Measurements from ENCODE around the gene POLQ. TPM values are rescaled to one million over a fixed set of nuclear protein-coding genes. Genes with fewer than 3 reads are reported as not detected.
"Not testable (repeated sequence)": the region's sequence is repeated elsewhere in the genome, so short reads cannot be mapped to it uniquely, and the experiment has no call there.

The POLQ gene
- total RNA-seq = 0.45 and 3.8 TPM in 2 replicates

DNA sequence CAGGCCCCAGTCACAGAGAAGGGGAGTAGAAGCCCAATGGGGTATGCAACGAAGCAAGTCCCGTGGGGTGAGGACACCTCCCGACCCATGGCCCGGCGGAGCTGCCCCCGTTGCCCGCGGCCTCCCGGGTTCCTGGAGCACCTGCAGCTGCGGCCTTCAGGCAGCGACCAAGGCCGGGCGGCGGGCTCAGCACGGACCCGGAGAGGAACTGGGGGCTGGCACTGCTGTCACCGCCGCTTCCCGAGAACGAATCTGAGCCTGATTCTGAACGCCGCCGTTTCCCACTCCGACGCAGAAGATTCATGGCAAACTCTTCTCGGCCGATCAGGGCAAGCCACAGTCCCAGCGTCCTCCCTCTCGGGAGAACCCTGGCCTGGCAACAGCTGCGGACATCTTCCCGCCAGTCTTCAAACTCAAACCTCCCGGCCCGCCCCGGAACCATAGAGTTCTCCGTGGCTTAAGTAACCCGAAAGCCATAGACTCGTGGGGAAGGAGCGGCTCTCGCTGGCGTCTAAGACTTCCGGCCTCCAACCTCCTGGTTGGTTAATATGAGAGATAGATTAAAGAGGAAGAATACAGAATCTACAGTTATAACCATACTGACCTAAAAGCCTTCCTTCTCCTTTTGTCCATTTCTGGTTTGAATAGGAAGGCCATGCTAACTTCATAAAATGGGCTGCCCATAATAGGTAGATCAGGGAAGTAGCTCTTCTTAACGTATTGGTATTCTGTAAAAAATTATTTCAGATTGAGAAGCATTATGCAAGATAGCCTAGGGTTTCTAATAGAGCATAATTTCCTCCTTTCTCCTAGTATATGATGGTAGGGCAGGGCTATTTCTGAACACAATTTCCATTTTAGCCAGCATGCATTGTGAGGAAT lies at the start of gene POLQ:
Gene POLQ, minus strand, starts transcription at position 415 of the 882 bp plus-strand sequence. Its CDS starts 111 bp downstream, at position 304.
- DNase-seq (ENCODE audit: low read depth) = peak; percentile 91

DNA sequence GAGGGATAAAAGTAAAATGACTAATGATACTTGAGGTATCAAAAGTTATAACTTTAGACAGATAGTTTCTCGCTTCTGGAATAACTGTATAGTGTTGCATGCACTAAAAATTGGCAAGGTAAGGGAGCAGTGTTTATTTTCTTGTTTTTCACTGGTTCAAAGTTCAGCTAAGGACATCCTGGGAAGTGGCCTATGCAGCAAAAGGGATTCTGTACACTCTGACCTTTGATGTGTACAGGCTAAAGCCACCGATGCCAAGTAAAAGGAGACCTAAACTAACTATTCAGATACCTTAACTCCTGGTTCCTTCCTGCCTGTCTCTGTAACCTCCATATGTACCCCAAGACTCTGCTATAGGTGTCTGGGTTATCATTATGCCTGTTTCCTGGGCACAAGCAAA lies 49.1 kb upstream of the POLQ start:
- no peak for DNase-seq (ENCODE audit: low read depth)

DNA sequence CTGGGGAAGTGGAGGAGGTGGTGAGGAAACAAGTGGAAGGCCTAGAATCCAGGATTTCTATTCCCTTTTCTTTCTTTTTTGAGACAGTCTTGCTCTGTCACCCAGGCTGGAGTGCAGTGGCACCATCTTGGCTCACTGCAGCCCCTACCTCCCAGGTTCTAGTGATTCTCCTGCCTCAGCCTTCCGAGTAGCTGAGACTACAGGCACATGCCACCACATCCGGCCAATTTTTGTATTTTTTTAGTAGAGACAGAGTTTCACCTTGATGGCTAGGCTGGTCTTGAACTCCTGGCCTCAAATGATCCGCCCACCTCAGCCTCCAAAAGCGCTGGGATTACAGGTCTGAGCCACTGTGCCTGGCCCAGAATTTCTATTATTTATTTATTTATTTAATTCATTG lies 48.0 kb upstream of the POLQ start:
- not testable (repeated sequence) for DNase-seq (ENCODE audit: low read depth)

DNA sequence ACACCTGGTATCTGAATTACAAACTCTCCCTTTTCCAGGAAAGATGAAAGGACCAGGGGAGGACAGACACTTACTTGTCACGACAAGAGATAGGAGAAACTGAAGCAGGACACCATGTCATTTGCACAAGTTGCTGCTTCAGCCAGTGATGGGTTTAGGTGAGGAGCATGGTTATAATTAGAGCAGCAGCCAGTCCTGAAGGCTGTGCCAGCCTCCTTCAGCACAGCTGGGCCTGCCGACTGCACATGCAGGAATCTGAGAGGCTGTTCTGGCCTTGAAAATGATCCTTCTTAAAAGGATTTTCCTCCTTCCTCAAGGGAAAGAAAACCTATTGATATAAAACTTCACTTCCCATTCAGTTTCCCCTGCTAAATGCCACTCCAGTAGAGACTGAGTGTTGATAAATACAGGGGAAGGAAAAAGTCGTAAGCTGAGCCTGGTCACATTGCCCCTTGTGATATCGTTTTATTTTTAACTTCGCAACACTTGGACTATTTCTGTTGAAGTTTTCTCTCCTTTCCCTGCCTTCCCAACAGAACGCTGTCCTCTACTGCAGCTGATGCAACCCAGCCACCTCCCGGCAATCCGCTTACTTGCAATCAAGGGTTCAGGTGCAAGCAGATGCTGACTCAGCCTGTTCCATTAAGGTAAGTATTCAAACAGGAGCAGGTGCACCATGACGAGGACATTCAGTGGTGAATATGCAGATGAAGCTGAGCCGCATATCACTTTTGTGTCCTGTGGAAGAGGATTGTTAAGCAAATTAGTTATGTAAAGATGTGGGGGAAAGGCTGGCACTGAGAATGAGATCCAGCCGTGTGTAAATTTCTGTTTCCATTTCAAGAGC lies 47.3 kb upstream of the POLQ start, which contains the start of gene FBXO40:
Gene FBXO40, plus strand, starts transcription at position 524 of the 847 bp plus-strand sequence. CDS start 27,197 bp downstream, outside the sequence.
- peak; percentile 31 for DNase-seq (ENCODE audit: low read depth)

DNA sequence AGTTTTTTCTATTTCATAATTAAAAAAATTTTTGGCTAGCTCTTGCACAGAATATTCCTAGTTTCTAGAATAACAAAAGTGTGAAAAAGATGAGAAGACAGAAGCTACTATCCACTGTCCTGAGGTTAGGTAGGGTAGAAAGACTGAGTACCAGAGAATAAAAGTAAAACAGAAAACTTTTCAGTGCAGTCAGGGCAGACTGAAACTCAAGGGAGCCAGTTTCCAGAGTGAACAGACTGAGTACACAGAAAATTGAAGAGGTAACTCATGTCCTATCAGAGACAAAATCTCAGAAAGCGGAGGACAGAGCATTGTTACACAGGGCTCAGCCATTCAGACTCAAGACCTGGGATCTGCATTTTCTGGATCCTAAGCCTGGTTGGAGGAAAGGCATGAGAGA lies 38.6 kb upstream of the POLQ start:
- no peak for DNase-seq (ENCODE audit: low read depth)

DNA sequence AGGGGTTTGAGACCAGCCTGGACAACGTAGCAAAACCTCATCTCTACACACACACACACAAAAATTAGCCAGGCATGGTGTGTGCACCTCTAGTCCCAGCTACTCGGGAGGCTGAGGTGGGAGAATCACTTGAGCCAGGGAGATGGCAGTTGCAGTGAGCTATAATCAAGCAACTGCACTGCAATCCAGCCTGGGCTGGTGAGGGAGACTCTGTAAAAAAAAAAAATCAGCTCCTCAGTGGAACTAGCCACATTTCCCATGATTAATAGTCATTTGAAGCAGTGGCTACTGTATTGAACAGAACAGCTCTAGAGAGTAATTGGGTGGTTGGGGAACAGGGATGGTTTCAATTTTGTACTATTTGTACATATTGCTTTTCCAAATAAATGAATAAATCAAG lies 35.9 kb upstream of the POLQ start:
- DNase-seq (ENCODE audit: low read depth) = no peak

DNA sequence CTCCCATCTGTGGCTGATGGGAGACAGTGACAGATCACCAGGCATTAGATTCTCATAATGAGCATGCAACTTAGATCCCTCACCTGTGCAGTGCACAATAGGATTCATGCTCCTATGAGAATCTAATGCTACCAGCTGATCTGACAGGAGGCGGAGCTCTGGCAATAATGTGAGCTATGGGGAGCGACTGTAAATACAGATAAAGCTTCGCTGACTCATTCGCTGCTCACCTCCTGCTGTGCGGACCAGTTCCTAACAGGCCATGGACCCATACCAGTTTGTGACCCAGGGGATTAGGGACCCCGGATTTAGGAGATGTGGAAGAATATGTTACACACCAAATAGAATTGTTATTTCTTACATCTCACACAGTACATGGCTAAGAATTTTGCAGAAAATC lies 28.7 kb upstream of the POLQ start:
- no peak for DNase-seq (ENCODE audit: low read depth)

DNA sequence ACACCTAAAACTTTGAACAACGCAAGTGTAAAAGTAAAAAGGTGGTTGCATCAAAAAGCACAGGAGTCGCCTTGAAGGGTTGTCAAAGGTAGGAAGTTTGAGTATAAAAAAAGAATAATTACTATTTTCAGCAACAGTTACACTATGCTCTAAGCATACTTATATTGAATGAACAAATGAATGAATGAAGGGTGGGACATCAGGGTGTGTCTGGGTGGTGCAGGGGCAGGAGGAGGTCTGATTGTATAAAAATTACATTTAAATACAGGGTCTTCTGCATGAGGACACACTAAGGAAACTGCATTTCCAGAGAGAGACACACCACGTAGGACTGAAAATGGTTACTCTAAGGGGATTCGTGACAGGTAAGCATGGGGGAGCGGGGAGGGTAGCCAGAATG lies 21.9 kb upstream of the POLQ start, which contains the start of gene ARGFX:
Gene ARGFX, plus strand, starts transcription at position 301 of the 400 bp plus-strand sequence. CDS start 2,765 bp downstream, outside the sequence.
- no peak for DNase-seq (ENCODE audit: low read depth)

DNA sequence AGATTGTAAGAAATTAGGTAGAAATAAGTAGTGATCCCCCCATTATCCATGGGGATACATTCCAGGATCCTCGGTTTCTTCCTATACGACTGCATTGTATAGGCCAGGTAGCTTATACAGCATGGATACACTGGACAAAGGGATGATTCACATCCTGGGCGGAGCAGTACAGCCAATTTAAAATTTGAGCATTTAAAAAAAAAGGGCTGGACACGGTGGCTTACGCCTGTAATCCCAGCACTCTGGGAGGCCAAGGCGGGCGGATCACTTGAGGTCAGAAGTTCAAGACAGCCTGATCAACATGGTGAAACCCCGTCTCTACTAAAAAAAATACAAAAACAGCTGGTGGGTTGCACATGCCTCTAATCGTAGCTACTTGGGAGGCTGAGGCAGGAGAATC lies 21.0 kb upstream of the POLQ start:
- DNase-seq (ENCODE audit: low read depth) = no peak

DNA sequence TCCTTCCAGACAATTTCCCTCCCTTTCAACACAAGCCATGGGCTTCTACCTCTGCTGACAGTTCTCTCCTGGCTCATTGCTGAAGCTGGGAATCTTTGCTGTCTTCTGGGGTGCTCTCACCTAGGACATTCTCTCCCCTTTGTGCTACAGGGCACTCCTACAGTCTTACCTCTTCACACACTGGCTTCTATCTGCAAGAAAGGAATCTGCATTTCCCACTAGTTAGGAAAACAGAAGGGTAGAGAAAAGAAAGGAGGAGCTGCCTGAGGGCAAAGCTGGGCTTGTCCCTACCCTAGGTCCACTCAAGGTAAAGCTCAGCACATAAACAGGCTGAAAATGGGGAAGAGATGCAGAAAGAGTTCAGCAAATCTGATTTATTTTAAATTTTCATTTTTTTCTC lies 16.4 kb upstream of the POLQ start:
- DNase-seq (ENCODE audit: low read depth) = no peak

DNA sequence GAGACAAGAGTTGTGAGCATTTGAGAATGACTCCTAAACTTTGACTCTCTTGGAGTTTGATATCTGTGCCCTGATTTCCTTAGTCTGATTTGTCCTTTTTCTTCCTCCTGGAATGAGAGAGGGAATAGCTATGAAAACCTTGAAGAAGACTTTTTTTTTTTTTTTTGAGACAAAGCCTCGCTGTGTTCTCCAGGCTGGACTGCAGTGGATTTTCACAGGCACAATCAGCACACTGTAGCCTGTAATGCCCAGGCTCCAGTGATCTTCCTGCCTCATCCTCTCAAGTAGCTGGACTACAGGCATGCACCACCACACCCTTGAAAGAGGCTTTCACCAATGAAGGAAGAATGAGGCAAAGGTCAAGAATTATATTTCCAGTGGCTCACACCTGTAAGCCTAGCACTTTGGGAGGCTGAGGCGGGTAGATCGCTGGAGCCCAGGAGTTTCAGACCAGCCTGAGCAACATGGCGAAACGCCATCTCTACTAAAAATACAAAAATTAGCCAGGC lies 11.7 kb upstream of the POLQ start:
- DNase-seq (ENCODE audit: low read depth) = no peak

DNA sequence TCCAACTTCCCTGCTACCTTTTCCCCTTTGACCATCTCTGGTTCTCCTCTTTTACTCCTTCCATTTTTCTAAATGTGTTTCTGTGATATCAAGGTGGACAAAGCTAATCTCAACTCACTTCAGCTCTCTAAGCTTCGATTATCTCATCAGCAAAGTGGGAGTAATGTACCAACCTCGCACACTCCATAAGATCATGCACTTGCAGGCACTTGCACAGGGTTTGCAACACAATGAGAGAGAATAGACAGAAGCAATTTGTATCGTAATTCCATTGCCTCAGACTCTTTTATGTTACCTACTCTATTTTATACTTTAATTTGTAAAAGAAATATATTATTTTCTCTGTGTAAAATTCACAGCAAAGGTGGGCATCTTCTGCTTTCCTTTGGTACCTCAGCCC lies 7.0 kb upstream of the POLQ start:
- DNase-seq (ENCODE audit: low read depth) = no peak

DNA sequence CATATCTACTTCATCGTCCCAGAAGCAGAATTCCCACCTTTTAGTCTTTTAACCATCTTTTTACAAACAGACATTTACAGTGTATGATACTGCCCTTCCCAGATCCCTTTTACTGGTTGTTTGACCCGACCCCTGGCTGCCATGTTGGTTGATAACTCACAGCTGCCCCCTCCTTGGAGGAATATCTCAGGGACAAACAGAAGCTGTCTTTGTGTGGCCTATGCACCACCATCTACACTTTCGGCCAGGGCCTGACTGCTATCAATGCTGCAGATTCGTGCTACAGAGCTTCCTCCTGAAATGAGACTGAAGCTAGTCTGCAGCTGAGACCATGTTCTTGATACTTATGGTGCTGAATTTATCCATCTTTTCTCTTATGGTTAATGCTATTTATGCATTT lies 6.6 kb upstream of the POLQ start:
- no peak for DNase-seq (ENCODE audit: low read depth)

DNA sequence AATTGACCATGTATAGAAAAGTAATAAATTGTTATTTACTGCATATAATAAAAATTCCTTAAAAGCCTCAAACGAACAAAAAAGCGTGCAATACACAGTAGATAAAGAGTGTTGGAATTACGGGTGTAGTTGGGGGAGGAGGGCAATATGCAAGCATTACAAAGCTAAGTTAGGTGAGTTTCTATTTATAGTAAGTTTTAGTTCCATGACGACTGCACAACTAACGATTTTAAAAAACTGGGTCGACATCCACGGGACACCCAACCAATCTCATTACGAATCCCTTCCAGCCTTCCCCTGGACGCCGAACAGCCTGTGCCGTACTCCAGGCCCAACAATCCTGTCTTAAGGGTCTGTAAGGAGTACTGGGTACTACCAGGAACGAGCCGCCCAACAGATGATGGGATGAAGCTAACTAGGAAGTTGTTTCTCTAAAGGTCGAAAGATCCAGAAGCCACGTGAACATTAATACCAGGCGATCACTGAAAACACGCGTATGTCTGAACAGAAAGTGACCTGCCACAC lies 677 bp downstream of the POLQ start:
- no peak for DNase-seq (ENCODE audit: low read depth)

DNA sequence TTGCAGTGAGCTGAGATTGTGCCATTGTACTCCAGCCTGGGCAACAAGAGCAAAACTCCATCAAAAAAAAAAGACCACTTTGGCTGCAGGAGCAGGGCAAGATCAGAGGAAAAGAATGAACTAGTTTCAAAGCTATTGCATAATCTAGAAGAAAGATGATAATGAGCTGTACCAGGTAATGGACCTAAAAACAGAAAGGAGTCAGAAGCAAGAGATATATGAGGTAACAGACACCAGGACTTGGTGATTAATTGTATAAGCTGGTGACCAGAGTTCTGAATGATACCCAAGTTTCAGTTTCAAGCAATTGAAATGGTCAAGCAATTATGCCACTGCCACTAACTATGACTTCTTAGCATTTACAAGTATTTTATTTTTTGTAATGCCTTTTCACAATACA lies 2.9 kb downstream of the POLQ start:
- peak; percentile 21 for DNase-seq (ENCODE audit: low read depth)

DNA sequence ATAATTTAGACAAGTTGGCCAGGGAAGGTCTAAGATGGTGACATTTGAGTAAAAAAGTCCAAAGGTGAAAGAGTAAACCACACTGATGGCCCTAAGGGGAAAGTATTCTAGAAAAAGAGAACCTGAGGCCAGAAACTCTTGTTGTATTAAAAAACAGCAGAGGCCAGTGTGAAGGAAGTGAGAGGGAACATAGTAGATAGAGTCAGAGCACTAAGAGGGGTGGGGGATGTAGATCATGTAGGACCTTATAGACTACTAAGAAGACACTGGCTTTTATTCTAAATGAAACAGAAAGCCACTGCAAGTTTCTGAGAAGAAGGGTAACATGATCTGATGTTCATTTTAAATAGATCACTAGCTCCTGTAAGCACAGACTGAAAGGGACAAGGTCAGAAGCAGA lies 14.5 kb downstream of the POLQ start:
- no peak for DNase-seq (ENCODE audit: low read depth)

DNA sequence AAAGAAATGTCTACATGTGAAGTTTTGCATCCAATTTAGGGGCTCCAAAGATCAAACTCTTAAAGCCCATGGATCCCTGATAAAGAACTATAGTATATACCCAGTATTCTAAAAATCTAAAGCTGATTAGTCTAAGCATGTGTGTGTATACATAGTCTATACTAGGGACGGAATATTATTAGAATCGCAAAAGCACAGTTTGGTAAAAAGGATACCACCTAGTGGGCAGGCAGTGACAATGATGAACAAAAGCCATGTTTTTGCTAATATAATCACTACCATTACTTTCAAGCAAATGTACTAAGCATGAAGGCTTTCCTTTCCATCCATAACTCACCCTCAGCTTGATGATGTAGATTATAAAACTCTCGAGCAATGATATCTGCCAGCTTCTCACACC lies 16.5 kb downstream of the POLQ start:
- peak; percentile 29 for DNase-seq (ENCODE audit: low read depth)

DNA sequence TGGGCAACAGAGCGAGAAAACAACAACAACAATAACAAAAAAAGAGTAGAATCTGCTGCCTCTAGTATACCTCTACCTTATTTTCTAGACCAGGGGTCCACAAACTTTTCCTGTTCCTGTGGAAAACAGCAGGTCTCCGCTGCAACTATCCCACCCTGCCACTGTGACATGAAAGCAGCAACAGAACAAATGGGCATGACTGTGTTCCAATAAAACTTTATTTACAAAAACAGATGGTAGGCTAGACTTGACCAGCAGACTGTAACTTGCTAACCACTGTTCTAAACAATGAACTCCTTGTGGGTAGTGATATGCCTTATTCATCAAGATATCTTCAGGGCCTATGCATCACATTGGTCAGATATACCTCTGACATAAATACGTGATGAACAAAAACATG lies 25.3 kb downstream of the POLQ start:
- DNase-seq (ENCODE audit: low read depth) = no peak

DNA sequence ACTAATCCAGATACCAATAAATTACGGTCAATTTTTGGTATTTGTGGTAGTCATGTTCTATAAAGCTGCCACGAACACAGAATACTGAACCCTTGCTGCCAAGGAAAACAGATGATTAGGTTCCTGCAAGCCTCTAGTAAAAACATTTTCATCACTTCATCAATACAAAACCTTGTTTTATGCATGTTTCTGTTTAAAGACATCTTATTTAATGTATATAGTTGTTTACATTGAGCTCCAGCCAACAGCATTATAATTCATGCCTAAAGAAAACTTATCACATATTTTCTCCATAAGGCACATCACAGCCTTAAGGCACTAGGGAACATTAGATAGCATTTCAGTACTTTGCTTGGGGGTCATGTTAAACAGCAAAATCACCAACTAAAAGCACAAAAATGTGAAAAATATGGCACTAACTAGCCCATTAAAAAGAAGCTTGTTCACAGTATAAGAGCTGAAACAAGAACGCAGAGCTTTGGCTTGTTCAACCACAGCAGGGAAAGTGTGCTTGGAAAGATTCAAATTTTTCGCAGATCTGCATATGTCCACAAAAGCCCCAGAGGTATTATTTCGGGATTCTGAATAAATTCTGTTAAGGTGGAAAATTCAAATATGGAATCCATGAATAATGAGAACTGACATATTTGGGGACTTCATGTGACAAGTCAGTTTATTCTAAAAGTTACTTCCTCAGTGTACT lies 27.7 kb downstream of the POLQ start:
- DNase-seq (ENCODE audit: low read depth) = no peak

DNA sequence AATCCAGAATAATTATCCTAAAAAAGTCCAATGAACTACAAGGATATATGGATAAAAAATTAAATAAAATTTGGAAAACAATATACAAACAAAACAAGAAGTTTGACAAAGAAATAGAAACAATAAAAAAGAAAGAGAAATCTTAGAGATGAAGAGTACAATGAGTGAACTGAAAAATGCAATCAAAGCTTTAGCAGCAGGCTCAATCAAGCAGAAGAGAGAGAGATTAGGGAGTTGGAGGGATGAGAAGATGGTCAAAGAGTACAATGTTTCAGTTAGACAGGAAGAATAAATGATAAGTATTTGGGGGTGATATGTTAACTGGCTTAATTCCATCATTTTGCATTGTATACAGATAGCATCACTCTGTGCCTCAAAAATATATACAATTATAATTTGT lies 29.9 kb downstream of the POLQ start:
- DNase-seq (ENCODE audit: low read depth) = no peak

DNA sequence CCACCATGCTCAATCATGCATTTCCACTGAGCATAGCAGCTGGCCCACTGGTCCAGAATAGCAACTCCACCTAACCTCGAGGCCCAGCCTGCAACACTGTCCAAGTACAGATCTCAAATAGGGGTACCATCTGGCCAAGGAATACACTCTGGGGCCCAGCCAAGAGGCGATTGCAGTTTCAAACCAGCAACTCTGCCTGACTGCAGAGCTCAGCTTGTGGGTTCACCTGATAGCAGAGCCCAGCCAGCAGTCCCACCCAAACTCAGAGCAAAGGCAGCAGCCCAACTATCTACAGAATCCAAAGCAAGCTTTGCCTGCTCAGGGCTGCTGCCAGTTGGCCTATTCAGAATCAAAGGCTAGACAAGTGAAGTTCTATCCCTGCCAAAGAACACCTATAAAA lies 30.5 kb downstream of the POLQ start:
- no peak for DNase-seq (ENCODE audit: low read depth)

DNA sequence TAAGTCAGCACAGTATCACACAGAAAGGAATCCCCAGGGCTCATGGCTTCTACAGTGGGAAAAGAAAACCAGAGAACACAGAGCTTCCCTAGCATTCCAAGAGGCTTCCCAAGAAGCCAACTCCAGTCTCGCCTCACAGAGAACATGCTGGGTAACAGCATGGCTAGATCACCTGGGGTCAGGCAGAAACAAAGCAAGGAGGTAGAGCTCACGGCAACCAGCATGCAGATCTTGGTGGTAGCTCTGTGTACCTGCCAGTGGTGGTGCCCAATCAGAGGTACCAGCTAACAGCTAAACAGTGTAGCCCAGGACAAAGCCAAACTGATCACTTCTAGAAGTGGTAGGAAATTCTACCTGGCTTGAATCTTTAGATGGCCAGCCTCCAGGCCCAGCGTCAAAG lies 31.3 kb downstream of the POLQ start:
- no peak for DNase-seq (ENCODE audit: low read depth)
